ENCODE data around the gene ZFP14. TPM values are rescaled to one million over a fixed set of nuclear protein-coding genes. Genes with fewer than 3 reads are reported as not detected.
A peak's percentile ranks its signal among the peaks of the same experiment; 100 is the strongest.

Gene ZFP14
- total and polyA plus RNA-seq, 9 donors = 4.5 to 9.6 (median 5.6) TPM

DNA sequence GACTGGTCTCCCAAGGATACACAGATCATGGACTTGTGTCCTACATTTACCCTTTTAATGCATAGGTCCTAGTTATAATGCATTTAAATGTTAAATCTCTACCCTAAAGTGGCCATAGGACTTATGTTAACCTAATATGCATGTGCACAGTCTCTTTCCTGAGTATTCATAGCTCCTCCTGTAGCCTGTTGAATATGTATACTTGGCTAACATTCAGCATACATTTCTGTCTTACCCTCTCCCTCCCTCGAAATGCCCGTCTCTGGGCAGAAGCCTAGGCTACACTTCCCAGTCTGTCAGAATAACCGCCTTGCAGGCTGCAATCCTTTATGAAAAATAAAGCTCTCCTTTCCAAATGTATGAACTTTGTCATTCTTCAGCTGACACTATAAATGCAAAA is 25.5 kb upstream of the ZFP14 start:
- H3K27ac ChIP-seq (ENCODE audit: low read length) = no peak overlapping the region
- peaks cover 53% of the 10 kb centered on the region for H3K36me3 ChIP-seq (ENCODE audit: control insufficient read depth, insufficient read depth, low read length)
- no peaks in the 10 kb centered on the region for H3K27me3 ChIP-seq (ENCODE audit: control insufficient read depth, insufficient read depth, low read length)
- H3K4me1 ChIP-seq (ENCODE audit: control insufficient read depth, insufficient read depth, low read length) = no peaks in the 10 kb centered on the region
- WGBS (ENCODE audit: insufficient coverage) = 97% methylated on average over 3 of the region's 3 CpGs
- peaks cover 14% of the 10 kb centered on the region for H3K9me3 ChIP-seq (replicated peaks; ENCODE audit: control insufficient read depth, low read depth, low read length)
- H3K4me3 ChIP-seq (ENCODE audit: low read length) = no peak overlapping the region
- no peak for DNase-seq

DNA sequence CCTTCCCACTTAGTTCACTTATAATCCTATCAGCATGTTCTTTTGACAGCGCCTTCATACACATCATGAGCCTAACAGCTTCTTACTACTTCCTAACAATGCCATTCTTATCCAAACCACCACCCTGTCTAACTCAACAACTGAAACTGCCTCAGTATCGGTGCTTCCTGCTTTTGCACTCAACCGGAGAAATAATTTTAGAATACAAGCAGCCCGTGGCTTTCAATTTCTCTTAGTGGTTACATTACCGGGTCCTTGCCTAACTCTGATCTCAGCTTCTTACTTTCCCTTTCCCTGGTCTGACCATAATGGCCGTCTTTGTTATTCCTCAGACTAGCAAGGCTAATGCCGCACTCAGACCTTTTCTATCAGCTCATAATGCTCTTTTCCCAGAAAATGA is 22.5 kb upstream of the ZFP14 start:
- H3K4me1 ChIP-seq (ENCODE audit: control insufficient read depth, insufficient read depth, low read length) = no peaks in the 10 kb centered on the region
- no peak for DNase-seq
- no peak overlapping the region for H3K27ac ChIP-seq (ENCODE audit: low read length)
- 92% methylated on average over 7 of the region's 7 CpGs for WGBS (ENCODE audit: insufficient coverage)
- peaks cover 38% of the 10 kb centered on the region for H3K36me3 ChIP-seq (ENCODE audit: control insufficient read depth, insufficient read depth, low read length)
- H3K4me3 ChIP-seq (ENCODE audit: low read length) = no peak overlapping the region
- peaks cover 15% of the 10 kb centered on the region for H3K9me3 ChIP-seq (replicated peaks; ENCODE audit: control insufficient read depth, low read depth, low read length)
- no peaks in the 10 kb centered on the region for H3K27me3 ChIP-seq (ENCODE audit: control insufficient read depth, insufficient read depth, low read length)

DNA sequence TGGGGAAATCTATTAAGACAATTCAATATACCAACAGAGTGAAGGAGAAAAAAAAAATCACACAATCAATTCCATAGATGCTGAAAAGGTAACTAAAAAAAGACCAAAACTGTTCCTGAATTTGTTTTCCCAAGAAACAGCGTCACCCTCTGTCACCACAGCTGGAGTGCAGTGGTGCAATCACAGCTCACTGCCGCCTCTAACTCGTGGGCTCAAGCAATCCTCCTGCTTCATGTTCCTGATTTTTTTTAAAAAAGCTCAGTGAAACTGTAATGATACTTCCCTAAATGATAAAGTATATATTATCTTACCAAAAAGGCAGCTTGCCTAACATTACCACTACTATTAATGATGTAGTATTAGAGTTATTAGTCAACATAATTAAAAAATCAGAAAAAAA is 19.6 kb upstream of the ZFP14 start:
- no peak overlapping the region for H3K27ac ChIP-seq (ENCODE audit: low read length)
- no peak overlapping the region for H3K4me3 ChIP-seq (ENCODE audit: low read length)
- H3K27me3 ChIP-seq (ENCODE audit: control insufficient read depth, insufficient read depth, low read length) = no peaks in the 10 kb centered on the region
- 80% methylated on average over 1 of the region's 3 CpGs for WGBS (ENCODE audit: insufficient coverage)
- H3K9me3 ChIP-seq (replicated peaks; ENCODE audit: control insufficient read depth, low read depth, low read length) = peaks cover 28% of the 10 kb centered on the region
- no peaks in the 10 kb centered on the region for H3K4me1 ChIP-seq (ENCODE audit: control insufficient read depth, insufficient read depth, low read length)
- H3K36me3 ChIP-seq (ENCODE audit: control insufficient read depth, insufficient read depth, low read length) = peaks cover 35% of the 10 kb centered on the region
- no peak for DNase-seq

DNA sequence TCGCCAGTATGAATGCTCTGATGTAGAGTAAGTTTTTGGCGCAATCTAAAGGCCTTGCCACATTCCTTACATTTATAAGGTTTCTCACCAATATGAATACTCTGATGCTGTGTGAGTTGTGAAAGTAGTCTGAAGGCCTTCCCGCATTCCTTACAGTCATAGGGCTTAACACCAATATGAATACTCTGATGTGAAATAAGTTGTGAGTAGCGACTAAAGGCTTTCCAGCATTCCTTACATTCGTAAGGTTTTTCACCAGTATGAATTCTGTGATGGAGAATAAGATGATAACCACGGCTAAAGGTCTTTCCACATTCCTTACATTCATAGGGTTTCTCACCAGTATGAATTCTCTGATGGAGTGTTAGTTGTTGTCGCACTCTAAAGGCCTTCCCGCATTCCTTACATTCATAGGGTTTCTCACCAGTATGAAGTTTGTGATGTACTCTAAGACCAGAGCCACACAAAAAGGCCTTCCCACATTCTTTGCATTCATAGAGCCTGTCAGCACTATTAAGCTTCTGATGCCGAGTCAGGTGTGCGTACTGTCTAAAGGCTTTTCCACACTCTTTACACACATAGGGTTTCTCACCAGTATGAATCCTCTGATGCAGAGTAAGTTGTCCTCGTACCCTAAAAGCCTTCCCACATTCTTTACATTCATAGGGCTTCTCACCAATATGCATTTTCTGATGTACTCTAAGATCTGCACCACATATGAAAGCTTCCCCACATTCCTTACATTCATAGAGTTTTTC is 14.1 kb upstream of the ZFP14 start:
- Histone ChIP-seq H3K36me3 (ENCODE audit: control insufficient read depth, insufficient read depth, low read length) (peaks cover 30% of the 10 kb centered on the region), H3K4me3 (ENCODE audit: low read length) (no peak overlapping the region), H3K9me3 (replicated peaks; ENCODE audit: control insufficient read depth, low read depth, low read length) (peaks cover 50% of the 10 kb centered on the region)

DNA sequence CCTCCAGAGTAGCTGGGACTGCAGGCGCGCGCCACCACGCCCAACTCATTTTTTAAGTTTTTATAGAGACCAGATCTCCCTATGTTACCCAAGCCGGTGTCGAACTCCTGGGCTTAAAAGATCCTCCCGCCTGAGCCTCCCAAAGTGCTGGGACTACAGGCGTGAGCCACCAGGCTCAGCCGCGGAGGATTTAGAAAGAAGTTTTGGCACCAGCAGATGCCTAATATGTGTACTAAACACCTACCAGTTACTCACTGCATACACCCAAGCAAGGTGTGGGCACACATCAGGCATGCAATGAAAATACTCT is 464 bp upstream of the ZFP14 start:
- Histone ChIP-seq H3K4me3 (ENCODE audit: low read length) (peak overlapping the region; percentile 72), H3K36me3 (ENCODE audit: control insufficient read depth, insufficient read depth, low read length) (no peaks in the 10 kb centered on the region), H3K4me1 (ENCODE audit: control insufficient read depth, insufficient read depth, low read length) (peaks cover 9% of the 10 kb centered on the region), H3K9me3 (replicated peaks; ENCODE audit: control insufficient read depth, low read depth, low read length) (peaks cover 3% of the 10 kb centered on the region), H3K27me3 (ENCODE audit: control insufficient read depth, insufficient read depth, low read length) (no peaks in the 10 kb centered on the region), H3K27ac (ENCODE audit: low read length) (no peak overlapping the region)
- WGBS (ENCODE audit: insufficient coverage) = 11% methylated on average over 4 of the region's 10 CpGs
- DNase-seq = peak; percentile 3

More for the DNA sequence above, 14.1 kb upstream of the ZFP14 start:
- 100% methylated on average over 3 of the region's 11 CpGs for WGBS (ENCODE audit: insufficient coverage)
- Histone ChIP-seq H3K27ac (ENCODE audit: low read length) (no peak overlapping the region), H3K4me1 (ENCODE audit: control insufficient read depth, insufficient read depth, low read length) (no peaks in the 10 kb centered on the region), H3K27me3 (ENCODE audit: control insufficient read depth, insufficient read depth, low read length) (no peaks in the 10 kb centered on the region)
- DNase-seq = no peak

DNA sequence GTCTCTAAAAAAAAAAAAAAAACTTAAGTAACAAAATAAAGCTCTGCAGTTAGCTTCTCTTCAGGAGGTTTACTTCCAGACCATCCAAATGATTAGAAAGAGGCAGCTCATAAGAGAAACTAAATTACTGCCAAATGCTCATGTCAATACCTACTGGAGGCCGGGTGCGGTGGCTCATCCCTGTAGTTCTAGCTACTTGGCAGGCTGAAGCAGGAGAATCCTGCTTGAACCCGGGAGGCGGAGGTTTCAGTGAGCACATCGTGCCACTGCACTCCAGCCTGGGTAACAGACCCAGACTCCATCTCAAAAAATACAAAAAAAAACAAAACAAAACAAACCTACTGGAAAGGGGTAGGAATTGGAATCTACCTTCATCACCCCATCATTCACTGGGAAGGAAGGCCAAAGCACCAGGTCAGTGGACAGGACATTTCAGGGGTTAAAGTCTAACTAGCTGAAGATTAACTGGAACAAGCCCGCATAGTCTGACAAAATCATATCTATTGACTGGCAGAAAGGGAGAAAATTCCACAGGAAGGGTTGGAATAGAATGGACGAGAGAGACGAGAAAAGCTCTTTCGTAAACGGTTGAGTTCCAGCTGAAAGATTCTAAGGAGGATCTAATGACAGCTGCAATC is 1.3 kb downstream of the ZFP14 start:
- Histone ChIP-seq H3K27ac (ENCODE audit: low read length) (peak overlapping the region; percentile 91), H3K4me3 (ENCODE audit: low read length) (peak overlapping the region; percentile 72), H3K4me1 (ENCODE audit: control insufficient read depth, insufficient read depth, low read length) (peaks cover 9% of the 10 kb centered on the region), H3K9me3 (replicated peaks; ENCODE audit: control insufficient read depth, low read depth, low read length) (no peaks in the 10 kb centered on the region), H3K27me3 (ENCODE audit: control insufficient read depth, insufficient read depth, low read length) (no peaks in the 10 kb centered on the region), H3K36me3 (ENCODE audit: control insufficient read depth, insufficient read depth, low read length) (no peaks in the 10 kb centered on the region)
- no peak for DNase-seq
- 12% methylated on average over 3 of the region's 10 CpGs for WGBS (ENCODE audit: insufficient coverage)

DNA sequence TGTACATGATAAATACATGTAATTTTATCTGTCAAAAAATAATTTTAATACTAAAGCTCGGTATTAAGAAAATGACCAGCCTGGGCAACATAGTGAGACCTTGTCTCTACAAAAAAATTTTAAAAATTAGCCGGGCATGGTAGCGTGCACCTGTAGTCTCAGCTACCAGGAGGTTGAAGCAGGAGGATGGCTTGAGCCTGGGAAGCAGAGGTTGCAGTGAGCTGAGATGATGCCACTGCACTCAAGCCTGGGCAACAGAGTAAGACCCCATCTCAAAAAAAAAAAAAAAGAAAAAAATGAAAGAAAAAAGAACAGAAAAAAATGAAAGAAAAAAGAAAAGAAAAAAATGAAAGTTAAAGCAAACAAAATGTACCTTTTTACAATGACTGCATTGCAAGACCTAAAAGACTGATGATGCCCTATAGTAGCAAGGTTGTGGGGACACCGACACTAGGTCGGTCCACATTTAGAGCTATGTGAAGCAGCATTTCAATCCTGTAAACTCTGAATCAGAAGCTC is 5.3 kb downstream of the ZFP14 start:
- Histone ChIP-seq H3K27me3 (ENCODE audit: control insufficient read depth, insufficient read depth, low read length) (no peaks in the 10 kb centered on the region), H3K9me3 (replicated peaks; ENCODE audit: control insufficient read depth, low read depth, low read length) (peaks cover 4% of the 10 kb centered on the region), H3K4me3 (ENCODE audit: low read length) (no peak overlapping the region), H3K36me3 (ENCODE audit: control insufficient read depth, insufficient read depth, low read length) (no peaks in the 10 kb centered on the region), H3K4me1 (ENCODE audit: control insufficient read depth, insufficient read depth, low read length) (peaks cover 6% of the 10 kb centered on the region), H3K27ac (ENCODE audit: low read length) (no peak overlapping the region)
- DNase-seq = no peak
- WGBS (ENCODE audit: insufficient coverage) = 100% methylated on average over 3 of the region's 5 CpGs

DNA sequence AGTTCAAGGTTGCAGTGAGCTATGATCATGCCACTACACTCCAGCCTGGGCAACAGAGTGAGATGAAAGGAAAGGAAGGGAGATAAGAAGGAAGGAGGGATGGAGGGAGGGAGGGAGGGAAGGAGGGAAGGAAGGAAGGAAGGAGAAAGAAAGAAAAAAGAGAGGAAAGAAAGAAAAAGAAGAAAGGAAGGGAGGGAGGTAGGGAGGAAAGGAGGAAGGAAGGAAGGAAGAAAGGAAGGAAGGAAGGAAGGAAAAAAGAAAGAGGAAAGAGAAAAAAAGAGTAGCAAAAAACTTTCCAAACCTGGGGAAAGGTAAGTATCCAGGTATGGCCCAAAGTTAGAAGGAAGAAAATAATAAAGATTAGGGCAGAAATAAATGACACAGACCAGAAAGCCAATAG is 7.1 kb downstream of the ZFP14 start:
- DNase-seq = no peak
- no peak overlapping the region for H3K27ac ChIP-seq (ENCODE audit: low read length)
- no peaks in the 10 kb centered on the region for H3K4me1 ChIP-seq (ENCODE audit: control insufficient read depth, insufficient read depth, low read length)
- H3K9me3 ChIP-seq (replicated peaks; ENCODE audit: control insufficient read depth, low read depth, low read length) = peaks cover 4% of the 10 kb centered on the region
- H3K27me3 ChIP-seq (ENCODE audit: control insufficient read depth, insufficient read depth, low read length) = no peaks in the 10 kb centered on the region
- no peak overlapping the region for H3K4me3 ChIP-seq (ENCODE audit: low read length)
- peaks cover 7% of the 10 kb centered on the region for H3K36me3 ChIP-seq (ENCODE audit: control insufficient read depth, insufficient read depth, low read length)

DNA sequence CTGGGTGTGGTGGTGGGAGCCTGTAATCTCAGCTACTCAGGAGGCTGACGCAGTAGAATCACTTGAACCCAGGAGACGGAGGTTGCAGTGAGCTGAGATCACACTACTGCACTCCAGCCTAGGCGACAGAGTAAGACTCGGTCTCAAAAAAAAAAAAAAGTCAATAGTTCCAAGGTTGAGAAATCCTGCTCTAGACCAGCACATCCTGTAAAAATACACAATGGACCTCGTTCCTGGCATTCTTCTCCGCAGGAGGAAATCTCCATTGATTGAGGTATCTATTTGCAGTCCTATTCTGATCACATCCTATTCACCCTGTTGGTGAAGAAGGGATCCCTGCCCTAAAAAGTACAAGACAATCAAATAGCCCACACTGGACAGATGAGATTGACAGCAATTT is 15.2 kb downstream of the ZFP14 start:
- Histone ChIP-seq H3K27ac (ENCODE audit: low read length) (no peak overlapping the region), H3K27me3 (ENCODE audit: control insufficient read depth, insufficient read depth, low read length) (no peaks in the 10 kb centered on the region), H3K36me3 (ENCODE audit: control insufficient read depth, insufficient read depth, low read length) (peaks cover 31% of the 10 kb centered on the region), H3K9me3 (replicated peaks; ENCODE audit: control insufficient read depth, low read depth, low read length) (no peaks in the 10 kb centered on the region), H3K4me1 (ENCODE audit: control insufficient read depth, insufficient read depth, low read length) (no peaks in the 10 kb centered on the region), H3K4me3 (ENCODE audit: low read length) (no peak overlapping the region)
- no peak for DNase-seq
- 100% methylated on average over 2 of the region's 6 CpGs for WGBS (ENCODE audit: insufficient coverage)

DNA sequence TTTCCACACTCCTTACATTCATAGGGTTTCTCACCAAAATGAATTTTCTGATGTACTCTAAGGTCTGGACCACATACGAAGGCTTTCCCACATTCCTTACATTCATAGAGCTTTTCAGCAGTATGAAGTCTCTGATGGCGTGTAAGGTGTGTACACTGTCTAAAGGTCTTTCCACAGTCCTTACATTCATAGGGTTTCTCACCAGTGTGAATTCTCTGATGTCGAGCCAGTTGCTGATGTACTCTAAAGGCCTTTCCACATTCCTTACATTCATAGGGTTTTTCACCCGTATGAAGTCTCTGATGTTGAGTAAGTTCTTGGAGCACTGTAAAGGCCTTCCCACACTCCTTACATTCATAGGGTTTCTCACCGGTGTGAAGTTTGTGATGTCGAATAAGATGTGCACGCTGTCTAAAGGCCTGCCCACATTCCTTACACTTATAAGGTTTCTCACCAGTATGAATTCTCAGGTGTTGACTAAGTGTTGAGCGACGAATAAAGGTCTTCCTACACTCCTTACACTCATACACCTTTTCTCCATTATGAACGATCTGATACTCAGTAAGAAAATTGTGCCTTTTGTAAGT is 38.1 kb downstream of the ZFP14 start:
- Histone ChIP-seq H3K4me1 (ENCODE audit: control insufficient read depth, insufficient read depth, low read length) (no peaks in the 10 kb centered on the region), H3K27ac (ENCODE audit: low read length) (no peak overlapping the region), H3K4me3 (ENCODE audit: low read length) (no peak overlapping the region), H3K36me3 (ENCODE audit: control insufficient read depth, insufficient read depth, low read length) (peaks cover 14% of the 10 kb centered on the region), H3K9me3 (replicated peaks; ENCODE audit: control insufficient read depth, low read depth, low read length) (peaks cover 32% of the 10 kb centered on the region), H3K27me3 (ENCODE audit: control insufficient read depth, insufficient read depth, low read length) (no peaks in the 10 kb centered on the region)
- WGBS (ENCODE audit: insufficient coverage) = 100% methylated on average over 1 of the region's 10 CpGs
- DNase-seq = no peak

All from muscle of leg (tissue), 11 donors.